Right cardiac atrium (tissue), 5 donors: ENCODE data around the gene MED14. TPM values are rescaled to one million over a fixed set of nuclear protein-coding genes. Genes with fewer than 3 reads are reported as not detected.
A peak's percentile ranks its signal among the peaks of the same experiment; 100 is the strongest.
"Not testable (repeated sequence)": the region's sequence is repeated elsewhere in the genome, so short reads cannot be mapped to it uniquely, and the experiment has no call there.

Source experiments
- ATAC-seq, 2 donors: fragments of 200-7000 bp; cut with Tn5 transposase; one replicate each; pipeline versions ENCODE4 v1.8.0 to v1.9.1; 2020; ENCODE audit warnings: moderate library complexity in 2 of 2, mild to moderate bottlenecking in 1 of 2
- DNase-seq, 3 donors: peaks; one replicate each; pipeline ENCODE4 v3.0.0-alpha.2; 2020
- H3K27ac ChIP-seq: one replicate; pipeline ENCODE4 v1.5.1; 2013; ENCODE audit warnings: mild to moderate bottlenecking, low read length, control low read depth, moderate library complexity
- H3K27me3 ChIP-seq: one replicate; pipeline ENCODE4 v1.6.1; 2013; ENCODE audit not compliant: control insufficient read depth, insufficient read depth
- H3K4me1 ChIP-seq: one replicate; pipeline ENCODE4 v1.6.1; 2013; ENCODE audit warnings: low read length; ENCODE audit not compliant: control insufficient read depth, insufficient read depth
- H3K4me3 ChIP-seq: one replicate; pipeline ENCODE4 v1.5.1; 2013; ENCODE audit warnings: low read length, control low read depth
- H3K9me3 ChIP-seq: one replicate; pipeline ENCODE4 v1.6.1; 2013; ENCODE audit warnings: low read length; ENCODE audit not compliant: control insufficient read depth
- WGBS: extraction: QIAGEN DNeasy Blood & Tissue Kit; methylation state at CpG from one replicate; pipeline ENCODE4 v1.1.7; 2013; 5-methylcytosine and 5-hydroxymethylcytosine counted together
- intact Hi-C, 4 donors: fragments of 100-400 bp; cut with DNase I; formaldehyde crosslinking; loops; one replicate each; pipeline versions ENCODE4 v1.11.0 to v1.14.0; 2022 to 2023
- polyA plus RNA-seq: library from polyadenylated mRNA; stranded (reverse); fragments of 200-250 nt; gene quantifications from one replicate; pipeline ENCODE4 v1.2.3, GENCODE V29; 2013
- total RNA-seq, 4 donors: library from RNA; stranded (reverse); fragmentation: NEBNext Ultra II Directional; extraction: Animal tissue kit (Norgen Biotek cat#: 25700); gene quantifications; one replicate each; pipeline ENCODE4 v1.2.1, GENCODE V29; 2021
- donor health status: healthy with polysubstance abuse.
- donor health status: DM: no; HTN: yes; CAD: no.
- donor health status: DM: no; HTN: no; CAD: no.
- donor health status: DM: no; HTN: yes; CAD: no; lungs with severe emphysema.
- donor health status: DM: yes; HTN: yes; CAD: no.

The MED14 gene
- total and polyA plus RNA-seq, 5 donors = 10.0 to 33.2 (median 25.6) TPM

GRCh38 chrX:40759374-40759773 lies 24.0 kb upstream of the MED14 start:
- Histone ChIP-seq H3K4me1 (peaks cover 2% of the 10 kb centered on the region), H3K9me3 (no peaks in the 10 kb centered on the region), H3K27me3 (no peaks in the 10 kb centered on the region), H3K27ac (no peak overlapping the region), H3K4me3 (no peak overlapping the region)
- DNase-seq (no peak), ATAC-seq (no peak)
- WGBS = 100% methylated on average over 1 of the region's 1 CpG
- intact Hi-C loops = no loop called here

- intact Hi-C loops = no loop called here
- Histone ChIP-seq H3K4me1 (peaks cover 2% of the 10 kb centered on the region), H3K9me3 (no peaks in the 10 kb centered on the region), H3K4me3 (no peak overlapping the region), H3K27me3 (no peaks in the 10 kb centered on the region), H3K27ac (no peak overlapping the region)
- DNase-seq = no peak
- ATAC-seq = no peak
- WGBS = 53% methylated on average over 1 of the region's 1 CpG
Measured at GRCh38 chrX:40757058-40757457, 21.7 kb upstream of the MED14 start.

GRCh38 chrX:40755291-40756249 lies 20.2 kb upstream of the MED14 start:
- ATAC-seq (peak; percentile 88 to 91), DNase-seq (peak; percentile 33 to 79 (median 70))
- Histone ChIP-seq H3K4me1 (peaks cover 2% of the 10 kb centered on the region), H3K27me3 (no peaks in the 10 kb centered on the region), H3K4me3 (no peak overlapping the region), H3K27ac (peak overlapping the region; percentile 80), H3K9me3 (no peaks in the 10 kb centered on the region)
- WGBS = 21% methylated on average over 7 of the region's 7 CpGs
- intact Hi-C loops = no loop called here

GRCh38 chrX:40749681-40750494 lies 14.5 kb upstream of the MED14 start:
- intact Hi-C loops = no loop called here
- WGBS = 32% methylated on average over 4 of the region's 4 CpGs
- Histone ChIP-seq H3K4me3 (no peak overlapping the region), H3K27me3 (no peaks in the 10 kb centered on the region), H3K4me1 (no peaks in the 10 kb centered on the region), H3K9me3 (no peaks in the 10 kb centered on the region), H3K27ac (no peak overlapping the region)
- no peak for DNase-seq
- ATAC-seq = no peak

- Histone ChIP-seq H3K4me3 (no peak overlapping the region), H3K27ac (no peak overlapping the region), H3K27me3 (no peaks in the 10 kb centered on the region), H3K4me1 (no peaks in the 10 kb centered on the region), H3K9me3 (no peaks in the 10 kb centered on the region)
- intact Hi-C loops = no loop called here
- WGBS = 69% methylated on average over 1 of the region's 1 CpG
- no peak for ATAC-seq
- no peak for DNase-seq
Measured at GRCh38 chrX:40748977-40749376, 13.6 kb upstream of the MED14 start.

- H3K9me3 ChIP-seq = no peaks in the 10 kb centered on the region
- no peaks in the 10 kb centered on the region for H3K4me1 ChIP-seq
- 88% methylated on average over 6 of the region's 6 CpGs for whole genome bisulfite sequencing
- no peak for DNase-seq
- no peaks in the 10 kb centered on the region for H3K27me3 ChIP-seq
- no peak for ATAC-seq
- no peak overlapping the region for H3K4me3 ChIP-seq
- H3K27ac ChIP-seq = no peak overlapping the region
- intact Hi-C loops = no loop called here
Measured at GRCh38 chrX:40746521-40746920, 11.2 kb upstream of the MED14 start.

- H3K27me3 ChIP-seq = no peaks in the 10 kb centered on the region
- H3K4me3 ChIP-seq = peak overlapping the region; percentile 80
- intact Hi-C loops = no loop called here
- H3K27ac ChIP-seq = peak overlapping the region; percentile 99
- no peaks in the 10 kb centered on the region for H3K4me1 ChIP-seq
- peak; percentile 10 to 15 for ATAC-seq
- H3K9me3 ChIP-seq = no peaks in the 10 kb centered on the region
- no peak for DNase-seq
- under 1% methylated on average over 17 of the region's 17 CpGs for WGBS
Measured at GRCh38 chrX:40736170-40736505, 796 bp upstream of the MED14 start.

- H3K27ac ChIP-seq = peak overlapping the region; percentile 99
- H3K4me1 ChIP-seq = no peaks in the 10 kb centered on the region
- ATAC-seq = peak in 1 of 2 donors; percentile 7
- peak overlapping the region; percentile 80 for H3K4me3 ChIP-seq
- H3K27me3 ChIP-seq = no peaks in the 10 kb centered on the region
- no peaks in the 10 kb centered on the region for H3K9me3 ChIP-seq
- peak in 2 of 3 donors; percentile 17 to 64 for DNase-seq
- intact Hi-C loops = no loop called here
- WGBS = under 1% methylated on average over 20 of the region's 20 CpGs
Measured at GRCh38 chrX:40734971-40735324, 394 bp downstream of the MED14 start.

- Histone ChIP-seq H3K9me3 (no peaks in the 10 kb centered on the region), H3K4me1 (no peaks in the 10 kb centered on the region), H3K4me3 (peak overlapping the region; percentile 80), H3K27me3 (no peaks in the 10 kb centered on the region), H3K27ac (no peak overlapping the region)
- no peak for DNase-seq
- intact Hi-C loops = no loop called here
- no peak for ATAC-seq
- WGBS = 9% methylated on average over 2 of the region's 2 CpGs
Measured at GRCh38 chrX:40733706-40734105, 1.6 kb downstream of the MED14 start.

GRCh38 chrX:40732499-40732898 lies 2.8 kb downstream of the MED14 start:
- intact Hi-C loops, H3K27ac ChIP-seq, DNase-seq, H3K27me3 ChIP-seq, H3K4me1 ChIP-seq, ATAC-seq, H3K9me3 ChIP-seq, H3K4me3 ChIP-seq: not testable (repeated sequence)
- WGBS = 93% methylated on average over 5 of the region's 5 CpGs
